ENCODE data around the gene SEPTIN5.

GRCh38 chr22:19720150-19720827 is 6.0 kb downstream of the SEPTIN5 start:
- TF ChIP-seq TP53 (CRISPR knock-in tag; IDR thresholded peaks at IDR 0.05), result no peak
- no peak for TF ChIP-seq CTCF (IDR thresholded peaks at IDR 0.05)
- no peak for TF ChIP-seq ELK1 (IDR thresholded peaks at IDR 0.05; ENCODE audit: low read depth, low read length)
- no peak for TF ChIP-seq CHD2 (IDR thresholded peaks at IDR 0.05; ENCODE audit: low read length, partially characterized antibody)
- TF ChIP-seq SMC3 (IDR thresholded peaks at IDR 0.05), result no peak
- TF ChIP-seq POLR2A (IDR thresholded peaks at IDR 0.05; ENCODE audit: low read length), result no peak
- no peak for TF ChIP-seq REST (IDR thresholded peaks at IDR 0.05)
- no peak for TF ChIP-seq RCOR1 (IDR thresholded peaks at IDR 0.05; ENCODE audit: low read depth, low read length)
- no peak for TF ChIP-seq BHLHE40 (IDR thresholded peaks at IDR 0.05; ENCODE audit: low read depth, low read length)
- TF ChIP-seq HDAC2 (IDR thresholded peaks at IDR 0.05), result no peak

Measured in A549 (cell line).